ENCODE measurements around the gene EMILIN3.

GRCh38 chr20:41336711-41337492, 29.7 kb downstream of the EMILIN3 start:
- TF ChIP-seq JUN (IDR thresholded peaks at IDR 0.05; ENCODE audit: borderline replicate concordance, insufficient read depth, insufficient read length, low read depth) (no peak), GATA2 (IDR thresholded peaks at IDR 0.05; ENCODE audit: insufficient read depth, insufficient read length, low read depth, low read length) (no peak), CTCF (IDR thresholded peaks at IDR 0.05; ENCODE audit: extremely low read depth in 1 of 2, insufficient read depth in 1 of 2, low read depth in 1 of 2, low read length in 2 of 2) (no peak)
